ENCODE measurements around the gene WNT8A.
A peak's percentile ranks its signal among the peaks of the same experiment; 100 is the strongest.

The WNT8A gene

DNA sequence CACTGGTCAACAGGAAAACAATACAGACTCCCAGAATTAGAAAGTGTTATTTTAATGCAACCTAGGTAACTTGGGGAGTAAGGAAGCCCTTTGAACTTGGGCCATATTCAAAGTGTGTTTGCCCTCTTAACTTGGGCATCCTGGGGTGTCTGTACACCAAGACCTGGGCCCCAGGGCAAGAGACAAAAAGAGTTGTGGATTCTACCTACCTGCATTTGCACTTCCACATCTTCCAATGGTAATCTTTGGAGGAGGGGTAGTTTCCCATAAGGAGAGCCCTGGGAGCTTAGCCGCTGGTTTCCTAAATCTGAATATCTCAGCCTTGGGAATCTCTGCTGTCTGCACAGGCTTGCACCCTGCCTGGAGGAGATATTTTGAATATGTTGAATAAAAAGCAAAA, 8.5 kb downstream of the WNT8A start:
- DNase-seq: no peak

DNA sequence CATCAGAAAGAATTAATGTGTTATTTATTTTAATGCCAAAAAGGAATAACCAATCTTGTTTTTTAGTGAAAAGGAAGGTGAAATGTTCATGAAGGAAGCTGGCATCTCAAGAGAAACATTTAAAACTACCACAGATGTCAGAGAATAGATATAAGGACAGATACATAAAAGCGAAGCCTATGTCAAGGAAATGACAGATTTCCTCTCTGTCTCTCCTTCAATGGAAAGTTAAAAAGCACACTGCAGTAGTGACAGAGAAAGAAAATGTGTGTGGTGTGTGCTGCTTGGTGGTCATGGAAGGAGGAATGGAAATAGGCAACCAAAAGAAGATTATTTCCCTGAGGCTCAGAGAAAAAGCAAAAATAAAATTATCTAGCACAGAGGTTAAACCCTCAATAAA, 9.2 kb downstream of the WNT8A start:
- DNase-seq: no peak

GRCh38 chr5:138095100-138095907, 11.5 kb downstream of the WNT8A start:
- DNase-seq: no peak

GRCh38 chr5:138096363-138096762, 12.5 kb downstream of the WNT8A start:
- DNase-seq: no peak

DNA sequence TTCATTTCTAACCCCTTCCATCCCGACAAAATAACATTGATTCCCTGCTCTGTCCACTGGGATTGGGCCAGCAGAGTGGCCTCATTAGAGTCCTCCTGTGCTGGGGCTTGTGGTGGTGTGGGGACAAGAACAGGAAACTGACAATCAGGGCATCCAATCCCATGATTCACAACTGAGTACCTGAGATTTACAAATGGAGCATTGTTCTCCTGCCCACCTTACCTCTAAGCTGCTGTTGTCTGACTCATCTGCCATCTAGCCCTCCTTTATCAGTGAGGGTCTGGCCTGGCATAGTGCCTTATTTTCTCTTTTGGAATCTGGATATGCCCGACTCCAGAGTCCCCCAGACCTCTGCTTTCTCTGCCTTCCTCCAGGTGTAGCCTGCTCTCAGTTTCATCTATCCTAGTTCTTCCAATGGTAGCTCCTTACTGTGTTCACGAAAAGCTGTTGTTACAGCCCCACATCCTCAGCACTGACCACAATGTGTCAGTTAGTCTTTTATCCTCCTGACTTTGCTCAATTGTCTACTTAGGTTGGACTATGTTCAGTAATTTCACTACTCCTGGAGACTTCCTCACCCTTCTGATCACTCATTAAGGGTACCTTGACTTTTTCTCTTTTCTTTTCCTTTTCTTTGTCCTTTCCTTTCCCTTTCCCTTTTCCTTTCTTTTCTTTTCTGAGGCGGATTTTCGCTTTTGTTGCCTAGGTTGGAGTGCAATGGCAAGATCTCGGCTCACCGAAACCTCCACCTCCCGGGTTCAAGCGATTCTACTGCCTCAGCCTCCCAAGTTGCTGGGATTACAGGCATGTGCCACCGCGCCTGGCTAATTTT, 13.4 kb downstream of the WNT8A start:
- no peak for DNase-seq

DNA sequence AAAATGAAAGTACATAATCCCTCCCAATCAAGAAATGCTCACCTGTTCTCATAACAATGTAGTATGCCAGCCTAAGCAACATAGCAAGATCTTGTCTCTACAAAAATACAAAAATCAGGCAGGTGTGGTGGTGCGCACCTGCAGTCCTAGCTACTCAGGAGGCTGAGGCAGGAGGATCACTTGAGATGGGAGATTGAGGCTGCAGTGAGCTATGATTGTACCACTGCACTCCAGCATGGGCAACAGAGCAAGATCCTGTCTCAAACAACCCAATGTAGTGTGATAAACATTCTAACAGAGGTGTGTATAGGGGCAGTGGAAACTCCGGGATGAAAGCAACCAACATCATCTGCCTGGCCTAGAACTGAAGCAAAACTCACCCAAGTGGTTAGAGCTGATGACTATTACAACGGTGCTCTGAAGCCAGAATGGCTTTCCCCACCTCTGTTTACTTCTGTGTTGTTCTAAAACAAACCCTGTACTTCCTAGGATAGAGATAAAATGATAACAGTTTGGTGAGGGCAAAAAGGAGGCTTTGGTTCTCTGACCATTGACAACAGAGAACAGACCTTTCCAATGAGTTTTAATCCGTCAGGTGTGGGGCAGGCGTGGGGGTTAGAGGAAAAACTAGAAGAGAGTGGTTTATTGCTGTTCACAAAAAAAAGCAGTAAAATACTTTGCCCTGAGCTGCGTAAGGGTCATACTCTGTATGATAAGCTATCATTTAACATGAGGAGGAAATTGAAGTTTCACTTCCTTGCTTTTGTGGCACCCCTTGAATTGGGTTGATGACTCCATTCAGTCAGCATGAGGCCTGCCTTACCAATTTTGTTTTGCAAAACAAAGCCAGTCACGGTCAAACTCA, 18.9 kb downstream of the WNT8A start:
- DNase-seq: no peak

DNA sequence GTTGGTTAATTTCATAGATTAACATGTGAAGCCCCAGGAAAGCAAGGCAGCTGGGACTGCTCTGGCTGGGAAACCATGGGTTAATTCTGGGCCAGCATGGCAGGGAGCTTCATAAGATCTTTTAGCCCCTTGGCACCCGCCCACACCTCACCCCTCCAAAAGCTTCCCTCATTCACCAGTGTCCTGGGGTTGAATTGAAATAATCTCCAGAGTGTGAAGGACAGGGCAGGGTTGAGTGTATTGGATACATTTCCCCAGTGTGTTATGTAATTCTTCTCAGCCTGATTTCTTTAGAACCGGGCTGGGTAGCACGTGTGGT, 19.4 kb downstream of the WNT8A start:
- DNase-seq: no peak

DNA sequence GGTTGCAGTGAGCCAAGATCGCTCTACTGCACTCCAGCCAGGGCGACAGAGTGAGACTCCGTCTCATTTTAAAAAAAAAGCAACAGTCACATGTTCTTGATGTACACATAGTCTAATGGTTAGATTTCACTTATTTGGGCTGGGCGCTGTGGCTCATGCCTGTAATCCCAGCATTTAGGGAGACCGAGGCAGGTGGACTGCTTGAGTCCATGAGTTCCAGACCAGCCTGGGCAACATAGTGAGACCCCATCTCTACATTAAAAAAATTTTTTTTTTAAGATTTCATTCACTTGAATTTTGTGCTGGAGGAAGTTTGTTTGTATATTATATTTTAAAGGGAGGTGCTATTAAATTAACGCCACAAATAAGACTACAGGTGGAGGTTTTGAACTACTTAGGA, 21.9 kb downstream of the WNT8A start:
- DNase-seq: no peak

- DNase-seq: no peak
These were observed 23.4 kb downstream of the WNT8A start for GRCh38 chr5:138107213-138107612.

DNA sequence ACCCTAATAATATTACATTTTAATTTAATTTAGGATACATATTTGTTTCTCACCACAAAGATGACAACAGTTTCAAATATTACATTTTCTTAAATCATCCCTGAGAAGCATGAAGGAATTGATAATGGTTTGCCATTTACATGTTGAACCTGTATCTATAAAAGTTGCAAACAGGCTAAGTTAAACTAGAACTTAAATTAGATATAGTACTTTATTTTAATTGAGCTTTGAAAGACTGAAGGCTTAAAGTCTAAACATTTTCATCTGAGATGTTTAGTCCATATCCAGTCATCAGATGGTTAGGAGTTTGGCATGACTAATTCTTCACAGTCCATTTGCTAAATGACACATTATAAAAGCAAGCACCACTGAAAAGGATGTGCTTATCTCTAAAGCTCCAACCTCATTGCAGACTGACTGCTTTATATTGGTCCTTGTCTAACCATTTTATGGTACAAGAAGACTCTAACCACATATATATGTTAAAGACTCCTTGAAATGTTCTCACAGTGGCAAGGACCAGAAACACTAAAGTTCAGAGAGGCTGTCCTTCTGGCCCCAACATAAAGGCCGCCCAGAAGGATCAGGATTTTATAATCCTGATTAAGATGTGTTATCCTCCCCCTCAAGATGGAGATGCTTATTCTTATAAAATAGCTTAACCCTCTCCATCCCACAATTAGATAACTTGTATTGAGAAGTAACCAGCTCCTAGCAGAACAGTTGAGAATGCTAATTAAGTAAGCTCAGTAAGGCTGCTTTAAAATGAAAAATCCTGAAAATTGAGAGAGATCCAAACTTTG, 25.8 kb downstream of the WNT8A start:
- DNase-seq: no peak

GRCh38 chr5:138110266-138110963, 26.6 kb downstream of the WNT8A start:
- DNase-seq: no peak

GRCh38 chr5:138111181-138111580, 27.3 kb downstream of the WNT8A start:
- DNase-seq: no peak

- DNase-seq: no peak
These were observed 28.1 kb downstream of the WNT8A start for GRCh38 chr5:138111937-138112336.

DNA sequence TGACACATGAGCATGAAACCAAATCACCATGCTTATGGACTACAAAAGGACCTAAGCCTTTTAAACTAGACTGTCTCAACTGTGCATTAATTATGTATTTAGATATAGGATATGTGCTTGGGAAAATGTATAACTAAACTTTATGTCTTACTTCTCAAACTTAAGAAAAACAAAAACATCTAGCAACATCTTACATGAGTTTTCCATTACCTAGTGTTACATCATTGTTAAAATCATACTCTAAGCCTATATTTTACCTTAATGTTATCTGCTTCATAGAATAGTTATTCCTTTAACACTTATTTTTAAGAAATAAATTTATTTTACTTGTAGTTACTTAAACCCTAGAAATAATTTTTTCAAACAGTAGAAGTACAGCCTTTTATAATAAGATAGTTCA, 31.4 kb downstream of the WNT8A start:
- DNase-seq: no peak

GRCh38 chr5:138128334-138128733, 44.5 kb downstream of the WNT8A start:
- no peak for DNase-seq

GRCh38 chr5:138129347-138129746, 45.5 kb downstream of the WNT8A start:
- no peak for DNase-seq

DNA sequence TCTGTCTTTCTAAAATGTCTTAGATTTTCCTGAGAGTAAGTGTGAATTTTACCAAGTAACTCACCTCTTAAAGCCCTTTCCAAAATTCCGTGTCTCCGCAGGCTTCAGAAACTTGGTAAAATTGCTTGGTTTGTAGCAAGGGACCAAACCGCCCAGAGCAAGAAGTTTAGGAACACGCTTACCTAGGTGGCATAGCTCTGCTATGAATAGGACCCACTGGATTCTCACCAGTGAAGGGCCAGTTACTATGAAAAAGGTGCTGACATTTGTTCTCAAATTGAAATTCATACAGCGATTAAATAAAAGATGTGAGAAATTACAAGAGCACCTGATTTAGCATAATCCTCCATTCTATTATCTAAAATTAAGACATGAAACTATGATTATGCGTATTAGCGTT, 48.7 kb downstream of the WNT8A start:
- DNase-seq: no peak

DNA sequence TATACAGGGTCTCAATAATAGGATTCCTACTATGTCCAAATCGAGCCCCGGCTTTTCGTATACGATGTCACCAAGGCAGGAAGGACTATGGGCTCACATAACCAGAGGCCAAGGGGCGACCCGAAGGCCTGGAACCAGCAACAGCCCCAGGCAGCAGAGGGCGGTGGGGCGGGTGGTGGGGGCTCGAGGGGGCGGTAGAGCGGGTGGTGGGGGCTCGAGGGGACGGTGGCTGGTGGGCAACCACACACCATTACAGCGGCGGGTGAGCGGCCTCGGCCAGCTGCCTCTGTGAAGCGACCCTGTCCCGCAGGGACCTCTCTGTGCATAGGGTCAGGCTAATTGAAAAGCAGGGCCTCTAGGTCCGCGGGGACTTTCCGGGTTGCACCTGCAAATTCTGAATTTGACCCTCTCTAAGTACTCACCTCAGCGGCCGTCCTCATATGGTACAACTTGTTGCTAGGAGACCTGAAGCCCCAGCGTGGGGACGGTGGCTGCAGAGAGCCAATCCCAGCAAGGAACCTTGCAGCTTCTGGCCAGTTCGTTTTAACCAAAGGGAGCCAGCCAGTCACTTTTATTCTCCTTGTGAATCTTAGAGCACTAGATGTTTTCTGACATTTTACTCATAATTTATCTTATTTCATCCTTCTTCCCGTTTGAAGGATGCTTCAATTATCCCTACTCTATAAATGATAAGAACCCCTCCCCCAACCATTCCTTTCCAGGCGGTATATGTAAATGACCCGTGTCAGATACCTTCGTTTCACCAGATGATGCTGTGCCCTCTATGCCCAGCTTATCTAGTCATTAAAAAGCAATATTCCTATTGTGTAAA, 55.3 kb downstream of the WNT8A start, which contains the start of gene NME5:
TSS of gene NME5 (minus strand) at position 480 of the 832 bp plus-strand sequence. CDS start 648 bp downstream, outside the sequence.
- peak; percentile 26 to 57 for DNase-seq

DNA sequence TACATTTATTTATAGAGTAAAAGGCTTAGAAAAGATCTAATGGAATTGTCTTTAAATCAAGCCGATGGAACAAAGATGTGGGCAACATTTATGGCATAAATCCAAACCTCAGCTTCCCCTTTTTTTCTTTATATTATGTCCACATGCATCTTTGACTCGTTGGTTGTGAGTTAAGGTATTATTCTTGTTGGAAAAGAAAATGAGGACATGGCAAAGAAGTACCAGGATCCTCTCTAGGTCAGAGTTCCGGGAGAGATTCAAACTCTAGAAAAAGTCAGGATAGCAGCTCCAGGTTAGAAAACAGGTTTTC, 55.9 kb downstream of the WNT8A start:
- no peak for DNase-seq

- no peak for DNase-seq
These were observed 56.4 kb downstream of the WNT8A start for GRCh38 chr5:138140268-138140667.

All from NCI-H187 (cell line).